ENCODE results near the gene GCC1. TPM values are rescaled to one million over a fixed set of nuclear protein-coding genes. Genes with fewer than 3 reads are reported as not detected.
A peak's percentile ranks its signal among the peaks of the same experiment; 100 is the strongest.

The GCC1 gene
- total and polyA plus RNA-seq, 2 donors (not counting 3 experiments of a cell fraction or from before 2014, with no cell fraction given): 4.6 to 15.5 TPM

GRCh38 chr7:127578036-127578684, 7.2 kb downstream of the GCC1 start:
- dilution Hi-C loops (cut with MboI; ENCODE audit: extremely low pct_ligation_motif_present, low sequenced_read_pairs) (no loop called here), intact Hi-C loops (cut with micrococcal nuclease) (no loop called here)
- DNase-seq (ENCODE audit: low read depth, low spot score) (peak; percentile 12), FAIRE-seq (peak; percentile 4)
- Histone ChIP-seq H3K79me2 (ENCODE audit: control insufficient read depth, insufficient read depth, low read length) (peaks cover 15% of the 10 kb centered on the region), H3K4me1 (ENCODE audit: control insufficient read depth, extremely low read depth, insufficient read depth, low read length) (peaks cover 2% of the 10 kb centered on the region), H3K9ac (replicated peaks; ENCODE audit: extremely low read depth, insufficient read depth, low read length) (no peak overlapping the region), H2AFZ (ENCODE audit: low read depth, low read length) (no peak overlapping the region), H3K9me3 (replicated peaks; ENCODE audit: control insufficient read depth, insufficient read depth, low read length) (no peaks in the 10 kb centered on the region), H3K36me3 (ENCODE audit: control insufficient read depth in 2 of 2, extremely low read depth in 1 of 2, insufficient read depth in 2 of 2, low read length in 2 of 2) (peaks cover 0 to 9% of the 10 kb centered on the region in 2 experiments), H3K4me3 (replicated peaks in 1 of 3; ENCODE audit: insufficient read depth in 1 of 3, low read depth in 1 of 3, low read length in 3 of 3) (no peak overlapping the region), H3K27me3 (ENCODE audit: control insufficient read depth in 2 of 2, insufficient read depth in 2 of 2, low read length in 2 of 2) (no peaks in the 10 kb centered on the region), H3K9me1 (replicated peaks; ENCODE audit: control insufficient read depth, extremely low read depth, insufficient read depth, low read length) (no peaks in the 10 kb centered on the region), H3K4me2 (ENCODE audit: insufficient read depth, low read length) (no peak overlapping the region), H3K27ac (ENCODE audit: insufficient read depth, low read depth, low read length) (no peak overlapping the region), H4K20me1 (replicated peaks; ENCODE audit: control insufficient read depth, extremely low read depth, insufficient read depth, low read length) (no peaks in the 10 kb centered on the region)
- BruUV-seq (replicated peaks): no TSS peak
- TF ChIP-seq FOS (IDR thresholded peaks at IDR 0.05; ENCODE audit: borderline replicate concordance, insufficient read depth, low read length): no peak
- TF ChIP-seq MYC (IDR thresholded peaks at IDR 0.05; ENCODE audit: low read depth, low read length): no peak
- TF ChIP-seq, protein P1, sequence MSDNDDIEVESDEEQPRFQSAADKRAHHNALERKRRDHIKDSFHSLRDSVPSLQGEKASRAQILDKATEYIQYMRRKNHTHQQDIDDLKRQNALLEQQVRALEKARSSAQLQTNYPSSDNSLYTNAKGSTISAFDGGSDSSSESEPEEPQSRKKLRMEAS (IDR thresholded peaks at IDR 0.05; ENCODE audit: insufficient read depth, insufficient read length): no peak
- TF ChIP-seq, protein P2, sequence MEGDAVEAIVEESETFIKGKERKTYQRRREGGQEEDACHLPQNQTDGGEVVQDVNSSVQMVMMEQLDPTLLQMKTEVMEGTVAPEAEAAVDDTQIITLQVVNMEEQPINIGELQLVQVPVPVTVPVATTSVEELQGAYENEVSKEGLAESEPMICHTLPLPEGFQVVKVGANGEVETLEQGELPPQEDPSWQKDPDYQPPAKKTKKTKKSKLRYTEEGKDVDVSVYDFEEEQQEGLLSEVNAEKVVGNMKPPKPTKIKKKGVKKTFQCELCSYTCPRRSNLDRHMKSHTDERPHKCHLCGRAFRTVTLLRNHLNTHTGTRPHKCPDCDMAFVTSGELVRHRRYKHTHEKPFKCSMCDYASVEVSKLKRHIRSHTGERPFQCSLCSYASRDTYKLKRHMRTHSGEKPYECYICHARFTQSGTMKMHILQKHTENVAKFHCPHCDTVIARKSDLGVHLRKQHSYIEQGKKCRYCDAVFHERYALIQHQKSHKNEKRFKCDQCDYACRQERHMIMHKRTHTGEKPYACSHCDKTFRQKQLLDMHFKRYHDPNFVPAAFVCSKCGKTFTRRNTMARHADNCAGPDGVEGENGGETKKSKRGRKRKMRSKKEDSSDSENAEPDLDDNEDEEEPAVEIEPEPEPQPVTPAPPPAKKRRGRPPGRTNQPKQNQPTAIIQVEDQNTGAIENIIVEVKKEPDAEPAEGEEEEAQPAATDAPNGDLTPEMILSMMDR (IDR thresholded peaks at IDR 0.05; ENCODE audit: extremely low read depth in 1 of 2, insufficient read depth in 1 of 2, low read depth in 1 of 2, low read length in 2 of 2): no peak
- TF ChIP-seq POLR2AphosphoS5 (IDR thresholded peaks at IDR 0.05; ENCODE audit: insufficient read depth, low read depth, low read length): no peak
- no peak for TF ChIP-seq EZH2 (IDR thresholded peaks at IDR 0.05; ENCODE audit: borderline replicate concordance, low read depth, low read length, severe bottlenecking)
- TF ChIP-seq JUN (IDR thresholded peaks at IDR 0.05; ENCODE audit: borderline replicate concordance, insufficient read depth, insufficient read length, low read depth): no peak
- TF ChIP-seq POLR2A (IDR thresholded peaks at IDR 0.05; ENCODE audit: low read depth, low read length): no peak
- no peak for TF ChIP-seq GATA2 (IDR thresholded peaks at IDR 0.05; ENCODE audit: insufficient read depth, insufficient read length, low read depth, low read length)
- CTCF ChIA-PET: interaction anchor here (0.7 to 1.1 kb wide), 2 partner anchors 10 to 775 kb away, joined by 3 read pairs; partner anchors contain the start of gene ARF5
- POLR2A ChIA-PET: no interaction called here
